NB4 (cell line): ENCODE results near the gene IARS2.

Experiments
- CTCF ChIP-seq: IDR thresholded peaks from one replicate; pipeline ENCODE4 v1.5.1; 2012; ENCODE audit warnings: low read depth, low read length
- MYC ChIP-seq: IDR thresholded peaks from 2 replicates; pipeline ENCODE4 v1.6.1; 2011; ENCODE audit warnings: low read depth, low read length
- POLR2A ChIP-seq: IDR thresholded peaks from 2 replicates; pipeline ENCODE4 v1.6.1; 2011; ENCODE audit warnings: mild to moderate bottlenecking; ENCODE audit not compliant: insufficient read length; ENCODE audit errors: extremely low read depth
- TF ChIP-seq, protein P1 (sequence below): IDR thresholded peaks from 2 replicates; pipeline ENCODE4 v1.6.1; 2011; ENCODE audit warnings: low read depth, low read length

GRCh38 chr1:220124542-220124941 is 30.6 kb downstream of the IARS2 start:
- TF ChIP-seq CTCF: no peak
- TF ChIP-seq, protein P1, sequence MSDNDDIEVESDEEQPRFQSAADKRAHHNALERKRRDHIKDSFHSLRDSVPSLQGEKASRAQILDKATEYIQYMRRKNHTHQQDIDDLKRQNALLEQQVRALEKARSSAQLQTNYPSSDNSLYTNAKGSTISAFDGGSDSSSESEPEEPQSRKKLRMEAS: no peak
- no peak for TF ChIP-seq POLR2A
- no peak for TF ChIP-seq MYC
